OCI-LY7 (cell line): ENCODE data around the gene KCNMB2.

Source experiments
- CTCF ChIP-seq: fragments of 200-600 bp; sonication (generic); conservative IDR thresholded peaks from 2 replicates; pipeline ENCODE4 v1.5.1; 2014; ENCODE audit warnings: mild to moderate bottlenecking, antibody characterized with exemption, low read length, moderate library complexity, mixed read lengths
- EZH2phosphoT487 ChIP-seq: fragments of 200-600 bp; sonication (generic); IDR thresholded peaks from 2 replicates; pipeline ENCODE4 v1.6.1; 2018; ENCODE audit warnings: low read depth, borderline replicate concordance, mild to moderate bottlenecking, mixed run types, antibody characterized with exemption, low read length, moderate library complexity, mixed read lengths

GRCh38 chr3:178677961-178678360 is 141.7 kb downstream of the KCNMB2 start:
- no peak for TF ChIP-seq CTCF
- TF ChIP-seq EZH2phosphoT487 = no peak
